NK-92 treated with Interleukin-12 subunit alpha and Interleukin-12 subunit beta, amount 100 ng/mL, for 24 hours (cell line): Measurements from ENCODE around the gene JARID2.

Experiments used
- DNase-seq: peaks from one replicate; lab custom pipeline; 2025; lab: John Stamatoyannopoulos, UW

JARID2 gene

DNA sequence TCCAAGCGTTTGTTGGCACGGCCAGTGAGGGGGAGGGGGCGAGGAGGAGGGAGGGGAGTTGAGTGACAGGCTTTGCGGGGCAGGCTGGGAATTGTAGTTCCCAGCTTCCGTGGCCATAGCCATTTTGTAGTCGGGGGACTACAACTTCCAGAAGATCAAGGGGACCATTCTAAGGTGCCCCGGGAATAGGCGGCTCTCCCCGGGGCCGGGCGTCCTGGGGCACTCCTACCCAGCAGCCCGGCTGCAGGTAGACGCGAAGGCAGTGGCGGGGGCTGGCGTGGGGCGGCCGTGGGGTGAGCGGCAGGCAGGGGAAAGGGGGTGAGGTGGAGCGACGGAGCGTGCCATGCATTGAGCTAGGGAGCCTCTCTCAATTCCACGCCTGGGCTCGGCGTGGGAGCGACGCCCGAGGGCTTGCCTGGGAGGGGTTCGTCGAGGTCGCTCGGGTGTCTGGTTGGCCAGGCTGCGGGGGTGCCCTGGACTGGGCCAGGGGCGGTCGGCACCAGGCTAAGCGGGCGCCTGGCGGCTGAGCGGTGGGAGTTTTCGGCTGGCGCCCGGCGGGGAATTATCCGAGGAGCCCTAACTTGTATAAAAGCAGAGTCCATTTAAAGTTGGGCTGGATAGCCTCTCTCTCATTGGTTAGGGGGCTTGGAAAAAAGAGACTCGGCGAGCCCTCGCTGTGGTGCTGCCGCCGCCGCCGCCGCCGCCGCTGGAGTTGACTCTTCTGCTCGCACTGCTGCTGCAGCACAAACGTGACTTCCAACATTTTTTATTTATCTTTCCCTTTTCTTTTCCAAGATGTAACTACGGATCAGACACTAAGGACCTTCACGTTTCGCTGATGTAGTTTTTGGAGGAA is at the start of gene JARID2:
TSS of gene JARID2 (plus strand) at position 709 of the 856 bp plus-strand sequence. CDS start 471 bp downstream, outside the sequence.
- DNase-seq: peak; percentile 96

DNA sequence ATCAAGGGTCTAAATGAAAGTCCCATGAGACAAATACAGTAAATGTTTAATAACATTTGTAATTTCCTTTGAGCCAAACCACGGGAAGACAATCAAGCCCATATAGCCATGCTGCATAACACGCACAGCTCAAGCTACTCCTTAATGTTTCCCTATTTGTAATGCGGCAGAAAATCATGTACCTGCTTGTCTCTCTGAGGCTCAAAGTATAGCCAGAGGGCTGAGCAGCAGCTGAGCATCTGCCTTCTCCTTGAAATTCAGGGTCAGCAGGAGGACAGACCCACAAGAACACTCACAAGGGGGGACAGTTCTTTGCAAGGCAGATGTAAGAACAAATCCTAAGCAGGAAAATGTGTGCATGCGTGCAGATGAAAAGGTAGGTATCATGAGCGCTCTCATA is 45.8 kb upstream of the JARID2 start:
- no peak for DNase-seq

DNA sequence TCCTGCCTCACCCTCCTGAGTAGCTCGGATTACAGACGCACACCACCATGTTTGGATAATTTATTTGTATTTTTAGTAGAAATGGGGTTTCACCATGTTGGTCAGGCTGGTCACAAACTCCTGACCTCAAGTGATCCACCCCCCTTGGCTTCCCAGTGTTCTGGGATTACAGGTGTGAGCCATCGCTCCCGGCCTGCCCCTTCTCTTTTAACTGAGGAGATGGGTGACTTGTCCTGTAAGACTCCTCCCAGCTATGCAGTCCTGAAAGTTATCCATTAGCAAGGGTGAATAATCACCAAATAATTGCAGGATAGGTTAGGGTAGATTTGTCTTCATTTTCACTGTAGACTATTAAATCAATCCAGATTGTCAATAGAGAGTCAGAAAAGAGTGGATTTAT is 40.5 kb upstream of the JARID2 start:
- no peak for DNase-seq

DNA sequence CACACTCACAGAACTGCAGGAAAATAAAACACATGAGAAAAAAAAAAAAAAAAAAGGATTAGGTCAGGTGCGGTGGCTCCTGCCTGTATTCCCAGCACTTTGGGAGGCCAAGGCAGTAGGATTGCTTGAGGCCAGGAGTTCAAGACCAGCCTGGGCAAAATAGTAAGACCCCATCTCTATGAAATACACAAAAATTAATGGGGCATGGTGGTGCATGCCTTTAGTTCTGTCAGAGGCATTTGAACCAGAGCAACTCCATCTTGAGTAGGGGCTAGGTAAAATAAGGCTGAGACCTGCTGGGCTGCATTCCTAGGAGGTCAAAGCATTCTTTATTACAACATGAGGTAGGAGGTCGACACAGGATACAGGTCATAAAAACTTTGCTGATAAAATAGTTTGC is 39.0 kb upstream of the JARID2 start:
- DNase-seq: no peak

DNA sequence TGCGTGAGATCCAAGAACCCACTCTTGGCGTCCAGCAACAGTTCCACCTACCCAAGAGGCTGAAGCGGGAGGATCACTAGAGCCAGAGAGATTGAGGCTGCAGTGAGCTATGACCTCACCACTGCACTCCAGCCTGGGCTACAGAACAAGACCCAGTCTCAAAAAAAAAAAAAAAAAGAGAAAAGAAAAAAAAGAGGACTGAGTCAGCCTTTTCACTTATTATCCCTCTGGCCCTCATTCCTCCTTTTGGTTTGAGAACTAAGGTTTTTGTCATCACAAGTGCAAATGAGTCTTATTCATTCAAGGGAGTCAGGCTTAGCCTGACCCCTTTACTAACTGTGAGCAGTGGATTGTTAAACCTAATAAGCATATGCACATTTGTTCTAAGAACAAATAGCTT is 37.9 kb upstream of the JARID2 start:
- DNase-seq: no peak

DNA sequence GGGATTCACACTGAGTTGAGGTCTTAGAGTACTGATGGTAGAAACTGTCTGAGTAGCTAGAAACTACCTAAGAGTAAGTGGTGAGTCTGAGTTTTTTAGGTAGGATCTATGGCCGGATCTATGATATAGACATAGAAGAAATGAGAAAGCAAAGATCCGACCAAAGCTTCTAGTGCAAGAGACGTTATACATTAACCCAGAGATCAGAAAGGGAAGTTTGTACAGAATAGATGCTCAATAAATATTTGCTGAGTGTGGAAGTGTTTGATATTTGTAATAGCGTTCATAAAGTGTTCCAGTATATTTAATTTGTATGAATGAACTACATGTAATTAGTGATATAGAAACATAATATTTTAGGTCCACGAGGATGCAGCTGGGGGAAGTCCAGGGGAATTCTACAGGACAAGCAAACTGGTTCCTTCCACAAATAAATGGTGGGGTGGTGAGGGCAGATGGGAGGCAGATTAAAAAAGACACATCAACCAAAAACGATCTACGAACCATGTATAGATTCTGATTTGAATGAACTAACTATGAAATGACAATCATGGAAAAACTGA is 31.9 kb upstream of the JARID2 start:
- no peak for DNase-seq

DNA sequence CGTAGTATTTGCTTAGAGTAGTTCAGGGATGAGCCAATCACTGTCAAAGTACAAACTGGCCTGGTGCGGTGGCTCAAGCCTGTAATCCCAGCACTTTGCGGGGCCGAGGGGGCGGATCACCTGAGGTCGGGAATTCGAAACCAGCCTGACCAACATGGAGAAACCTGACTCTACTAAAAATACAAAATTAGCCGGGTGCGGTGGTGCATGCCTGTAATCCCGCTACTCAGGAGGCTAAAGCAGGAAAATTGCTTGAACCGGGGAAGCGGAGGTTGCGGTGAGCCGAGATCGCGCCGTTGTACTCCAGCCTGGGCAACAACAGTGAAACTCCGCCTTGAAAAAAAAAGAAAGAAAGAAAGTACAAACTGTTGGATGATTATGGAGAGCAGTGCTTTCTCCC is 27.5 kb upstream of the JARID2 start:
- no peak for DNase-seq

DNA sequence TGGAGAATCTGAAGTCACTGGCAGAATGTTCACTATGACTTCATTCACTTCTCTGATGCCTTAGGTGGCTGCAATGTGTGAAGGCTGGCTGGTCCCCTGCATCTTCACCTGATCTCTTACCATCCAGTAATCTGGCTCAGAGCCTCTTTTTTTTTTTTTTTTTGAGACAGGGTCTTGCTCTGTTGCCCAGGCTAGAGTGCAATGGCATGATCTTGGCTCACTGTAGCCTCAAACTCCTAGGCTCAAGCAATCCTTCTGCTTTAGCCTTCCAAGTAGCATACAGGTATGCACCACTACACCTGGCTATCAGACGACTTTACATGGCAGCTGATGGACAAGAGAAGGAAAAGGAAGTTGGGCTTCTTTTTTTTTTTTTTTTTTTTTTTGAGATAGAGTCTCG is 25.8 kb upstream of the JARID2 start:
- DNase-seq: no peak

DNA sequence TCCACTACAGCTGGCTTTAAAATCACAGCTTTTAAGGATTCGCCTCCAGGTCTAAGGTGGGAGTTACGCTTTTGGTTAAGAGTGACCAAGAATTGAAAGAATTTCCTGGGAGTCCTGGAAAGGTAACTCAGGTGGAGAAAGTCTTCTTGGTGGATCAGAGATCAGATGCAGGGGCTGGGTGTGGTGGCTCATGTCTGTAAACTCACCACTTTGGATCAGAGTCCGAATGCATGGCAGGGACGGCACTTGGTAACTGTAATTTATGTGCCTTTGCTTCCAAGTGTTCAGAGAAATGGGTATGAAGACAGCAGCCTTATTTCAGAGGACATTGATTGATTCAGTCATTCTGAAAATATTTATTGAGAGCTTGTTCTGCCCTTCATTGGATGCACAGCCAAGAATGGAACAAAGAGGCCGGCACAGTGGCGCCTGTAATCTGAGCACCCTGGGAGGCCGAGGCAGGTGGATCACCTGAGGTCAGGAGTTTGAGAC is 18.0 kb upstream of the JARID2 start:
- no peak for DNase-seq

DNA sequence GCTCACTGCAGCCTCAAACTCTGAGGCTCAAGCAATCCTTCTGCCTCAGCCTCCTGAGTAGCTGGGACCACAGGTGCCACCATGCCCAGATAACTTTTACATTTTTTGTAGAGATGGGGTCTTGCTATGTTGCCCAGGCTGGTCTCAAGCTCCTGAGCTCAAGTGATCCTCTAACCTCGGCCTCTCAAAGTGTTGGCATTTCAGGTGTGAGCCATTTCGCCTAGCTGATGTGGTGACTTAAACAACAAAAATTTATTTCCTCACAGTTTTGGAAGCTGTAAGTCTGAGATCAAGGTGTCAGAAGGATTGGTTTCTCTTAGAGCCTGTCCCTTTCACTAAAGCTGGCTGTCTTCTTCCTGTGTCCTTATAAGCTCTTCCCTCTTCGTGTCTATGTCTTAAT is 15.0 kb upstream of the JARID2 start:
- no peak for DNase-seq

DNA sequence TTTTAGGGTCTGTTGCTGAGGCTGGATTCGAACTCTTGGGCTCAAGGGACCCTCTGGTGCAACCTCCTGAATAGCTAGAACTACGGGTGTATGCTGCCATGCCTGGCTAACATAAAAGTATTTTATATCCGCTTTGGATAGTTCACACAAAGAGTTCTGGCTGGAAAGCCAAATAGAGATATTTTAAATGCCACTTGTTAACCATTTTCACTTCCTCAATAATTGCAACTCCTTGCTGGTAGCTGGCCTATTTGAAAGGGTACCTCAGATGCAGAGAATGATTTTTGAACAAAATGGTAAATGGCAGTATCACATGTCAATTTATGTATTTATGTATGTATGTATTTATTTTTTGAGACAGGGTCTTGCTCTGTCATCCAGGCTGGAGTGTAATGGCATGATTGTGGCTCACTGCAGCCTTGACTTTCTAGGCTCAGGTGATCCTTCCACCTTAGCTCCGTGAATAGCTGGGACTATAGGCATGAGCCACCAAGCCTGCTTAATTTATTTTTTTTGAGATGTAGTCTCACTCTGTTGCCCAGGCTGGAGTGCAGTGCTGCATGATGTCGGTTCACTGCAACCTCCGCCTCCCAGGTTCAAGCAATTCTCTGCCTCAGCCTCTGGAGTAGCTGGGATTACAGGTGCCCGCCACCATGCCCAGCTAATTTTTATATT is 12.9 kb upstream of the JARID2 start:
- no peak for DNase-seq

DNA sequence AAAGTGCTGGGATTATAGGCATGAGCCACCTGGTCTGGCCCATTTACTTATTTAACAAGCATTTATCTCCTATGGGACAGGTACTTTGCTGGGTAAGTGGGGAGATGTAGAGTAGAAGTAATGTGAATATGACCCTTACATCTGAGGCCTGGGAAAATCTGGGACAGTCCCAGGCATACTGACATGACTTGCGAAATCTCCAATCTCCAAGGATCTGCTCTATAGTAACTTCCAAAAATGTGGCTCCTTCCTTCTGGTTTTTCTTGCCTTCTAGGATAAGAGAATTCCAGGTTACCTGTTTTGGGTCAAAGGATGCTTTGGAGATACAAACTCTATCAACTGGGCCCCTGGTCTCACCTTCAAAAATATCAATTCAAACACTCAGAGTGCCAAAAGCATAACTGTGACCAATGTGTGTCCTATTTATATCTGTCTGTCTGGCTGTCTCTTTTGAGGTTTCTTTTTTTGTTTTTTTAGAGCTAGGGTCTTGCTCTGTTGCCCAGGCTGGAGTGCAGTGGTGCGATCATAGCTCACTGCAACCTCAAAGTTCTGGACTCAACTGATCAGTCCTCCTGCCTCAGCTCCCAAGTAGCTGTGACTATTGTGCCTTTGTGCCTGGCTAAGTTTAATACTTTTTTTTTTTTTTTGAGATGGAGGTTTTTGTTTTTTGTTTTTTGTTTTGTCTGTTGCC is 11.7 kb upstream of the JARID2 start:
- DNase-seq: no peak

DNA sequence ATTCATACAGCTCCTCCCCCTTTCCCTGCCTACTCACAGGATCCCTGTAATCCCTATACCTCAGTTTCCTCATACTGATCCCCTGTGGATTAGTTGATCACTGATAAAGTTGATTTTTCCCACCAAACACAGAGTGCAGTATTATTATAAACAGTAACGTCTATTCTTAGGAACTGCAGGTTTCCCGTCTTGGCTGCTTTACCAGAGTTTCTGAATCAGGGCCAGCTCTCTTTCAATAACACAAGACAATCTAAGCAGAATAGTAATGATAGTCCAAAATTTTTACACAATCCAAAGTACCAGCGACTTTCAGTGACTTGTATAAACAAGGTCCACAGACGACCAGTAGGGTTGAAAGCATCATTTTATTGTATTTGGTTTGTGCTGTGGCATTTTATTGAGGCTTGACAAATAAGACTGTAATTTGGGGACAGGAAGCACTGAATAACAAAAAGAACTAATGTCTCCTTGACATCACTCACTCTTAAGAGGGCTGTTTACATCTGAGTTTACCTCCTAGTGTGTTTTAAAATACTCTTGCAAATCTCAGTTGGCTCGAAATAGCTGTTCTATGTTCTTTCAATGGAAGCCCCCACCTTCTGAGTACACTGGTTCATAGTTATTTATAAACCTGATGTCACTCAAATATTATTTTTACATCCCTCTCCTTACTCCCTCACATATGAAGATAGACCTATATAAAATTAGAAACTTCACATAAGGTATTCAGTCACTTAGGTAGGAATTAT is 6.1 kb upstream of the JARID2 start:
- DNase-seq: no peak

DNA sequence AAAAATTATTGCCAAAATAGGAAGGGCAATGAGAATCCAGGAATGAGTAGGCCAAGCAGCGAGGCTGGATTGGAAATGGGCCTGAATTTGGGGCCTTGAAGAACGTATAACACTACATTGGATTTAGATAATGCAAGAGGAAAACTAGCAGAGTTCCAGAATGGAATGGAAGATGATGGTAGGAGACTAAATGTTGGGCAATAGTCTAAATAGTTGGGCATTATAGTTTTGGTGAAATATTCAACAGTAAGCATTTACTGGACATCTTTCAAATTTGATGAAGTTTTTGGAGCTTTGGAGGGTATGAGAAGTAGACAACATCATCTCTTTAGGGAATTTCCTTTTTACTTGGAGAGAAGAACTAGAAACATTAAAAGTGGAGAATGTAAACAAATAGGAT is 3.4 kb upstream of the JARID2 start:
- no peak for DNase-seq

DNA sequence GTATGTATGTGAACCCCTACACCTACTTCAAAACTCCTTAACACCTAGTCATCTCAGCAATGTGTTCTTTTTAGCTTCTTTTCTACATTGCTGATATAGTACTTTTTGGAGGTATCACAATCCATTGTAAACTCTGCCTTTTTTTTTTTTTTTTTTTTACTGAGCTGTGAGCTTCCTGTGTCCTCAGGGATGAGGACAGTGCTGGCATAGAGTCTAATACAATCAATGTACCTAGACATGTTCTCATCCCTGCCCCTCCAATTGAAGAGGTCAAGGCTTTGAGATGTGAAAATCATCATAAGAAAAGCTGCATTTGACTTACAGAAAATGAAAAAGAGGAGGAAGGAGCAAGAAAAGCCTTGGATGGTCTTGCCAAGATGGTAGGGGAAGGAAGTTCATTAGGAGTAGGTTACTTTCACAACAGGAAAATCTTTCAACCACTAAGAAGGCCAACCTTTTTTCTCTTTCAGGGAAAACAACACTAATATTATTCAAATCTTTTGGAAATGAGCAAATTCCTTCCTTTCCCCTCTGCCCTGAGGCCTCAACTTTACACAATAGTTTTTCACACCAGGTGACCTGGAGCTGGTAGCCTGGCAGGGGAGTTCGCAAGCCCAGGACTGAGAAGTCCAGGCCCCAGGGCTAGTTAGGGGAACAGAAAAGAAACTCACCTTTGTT is 2.8 kb upstream of the JARID2 start:
- DNase-seq: no peak

DNA sequence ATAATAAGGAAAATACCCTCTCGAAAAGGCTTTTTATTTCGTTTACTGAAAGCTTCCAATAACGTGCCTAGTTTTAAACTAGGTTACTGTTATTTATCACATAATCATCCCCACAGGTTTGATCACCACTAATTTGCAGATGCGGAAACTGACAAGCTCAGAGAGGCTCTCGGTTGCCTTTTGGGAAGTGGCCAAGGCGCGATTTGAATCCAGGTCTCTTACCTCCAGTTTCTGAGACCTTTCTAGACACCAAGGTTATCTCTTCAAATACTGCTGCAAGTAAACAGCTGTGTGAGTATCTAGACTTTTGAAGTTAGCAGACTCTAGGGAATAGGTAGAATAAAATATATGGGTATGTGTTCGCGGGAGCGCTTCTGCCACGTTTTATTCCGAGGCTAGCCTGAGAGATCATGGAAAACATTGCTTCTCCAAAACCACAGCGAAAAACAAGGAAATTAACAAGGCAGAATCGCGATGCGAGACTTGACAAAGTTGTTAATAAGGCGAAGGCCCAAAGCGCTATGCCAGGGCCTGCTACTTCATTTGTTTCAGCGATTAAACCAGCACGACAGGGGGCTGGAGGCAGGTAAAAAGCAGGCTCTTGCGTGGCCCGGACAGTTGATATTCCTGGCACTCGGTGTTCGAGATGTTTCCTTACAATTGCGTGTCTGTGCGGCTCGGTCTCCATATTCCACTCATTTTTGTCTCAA is 1.8 kb upstream of the JARID2 start:
- DNase-seq: no peak

DNA sequence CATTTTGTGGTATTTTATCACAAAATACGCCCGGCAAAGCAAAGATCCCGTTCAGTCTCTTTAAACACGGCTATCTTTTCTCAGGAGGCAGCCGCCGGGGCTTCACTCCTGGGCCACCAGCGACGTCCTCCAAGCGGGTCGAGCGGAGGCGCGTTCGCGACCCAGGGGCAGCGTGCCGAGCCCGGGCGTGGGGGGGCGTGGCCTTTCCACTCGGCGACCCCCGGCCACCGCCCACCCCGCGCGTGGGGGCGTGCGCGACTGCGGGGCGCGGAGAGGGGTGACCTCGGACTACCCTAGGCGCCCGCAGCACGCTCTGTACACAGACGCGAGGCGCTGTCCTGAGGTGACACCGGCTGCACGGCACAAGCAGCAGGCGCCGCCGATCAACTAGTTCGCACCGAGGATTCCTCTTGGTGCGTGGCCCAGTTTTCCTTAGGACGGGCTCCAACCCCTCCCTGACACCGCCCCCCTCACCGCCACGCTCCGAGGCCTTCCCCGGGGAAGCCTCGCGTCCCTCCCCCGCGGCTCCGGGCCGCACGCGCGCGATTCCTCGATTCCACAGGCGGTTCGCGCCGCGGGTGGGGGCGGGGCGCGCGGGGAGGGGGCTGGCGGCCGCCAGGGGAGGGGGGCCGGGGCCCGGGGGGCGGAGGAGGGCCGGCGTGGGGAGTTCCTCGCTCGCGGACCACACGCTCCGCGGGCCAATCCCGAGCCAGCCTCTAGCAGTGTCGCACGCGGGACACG is 1.1 kb upstream of the JARID2 start:
- peak; percentile 47 for DNase-seq

DNA sequence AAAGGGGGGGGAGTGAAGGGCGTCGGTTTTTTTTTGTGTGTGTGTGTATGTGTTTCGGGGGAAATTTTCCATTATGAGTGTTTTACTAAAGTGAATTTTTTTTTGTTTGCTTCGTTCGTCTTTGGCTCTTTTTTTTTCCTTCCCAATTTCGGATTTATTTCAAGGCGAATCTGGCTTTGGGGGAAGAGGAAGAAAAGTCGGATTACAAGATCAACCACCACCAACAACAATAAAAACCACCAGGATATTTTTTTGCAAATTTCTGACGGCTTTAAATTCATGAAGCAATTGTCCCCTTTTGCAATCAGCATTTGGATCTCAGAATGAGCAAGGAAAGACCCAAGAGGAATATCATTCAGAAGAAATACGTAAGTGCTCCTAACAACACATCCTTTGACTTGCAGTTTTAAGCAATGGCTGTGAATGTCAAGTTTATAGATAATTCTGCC is 372 bp downstream of the JARID2 start:
- DNase-seq: no peak

DNA sequence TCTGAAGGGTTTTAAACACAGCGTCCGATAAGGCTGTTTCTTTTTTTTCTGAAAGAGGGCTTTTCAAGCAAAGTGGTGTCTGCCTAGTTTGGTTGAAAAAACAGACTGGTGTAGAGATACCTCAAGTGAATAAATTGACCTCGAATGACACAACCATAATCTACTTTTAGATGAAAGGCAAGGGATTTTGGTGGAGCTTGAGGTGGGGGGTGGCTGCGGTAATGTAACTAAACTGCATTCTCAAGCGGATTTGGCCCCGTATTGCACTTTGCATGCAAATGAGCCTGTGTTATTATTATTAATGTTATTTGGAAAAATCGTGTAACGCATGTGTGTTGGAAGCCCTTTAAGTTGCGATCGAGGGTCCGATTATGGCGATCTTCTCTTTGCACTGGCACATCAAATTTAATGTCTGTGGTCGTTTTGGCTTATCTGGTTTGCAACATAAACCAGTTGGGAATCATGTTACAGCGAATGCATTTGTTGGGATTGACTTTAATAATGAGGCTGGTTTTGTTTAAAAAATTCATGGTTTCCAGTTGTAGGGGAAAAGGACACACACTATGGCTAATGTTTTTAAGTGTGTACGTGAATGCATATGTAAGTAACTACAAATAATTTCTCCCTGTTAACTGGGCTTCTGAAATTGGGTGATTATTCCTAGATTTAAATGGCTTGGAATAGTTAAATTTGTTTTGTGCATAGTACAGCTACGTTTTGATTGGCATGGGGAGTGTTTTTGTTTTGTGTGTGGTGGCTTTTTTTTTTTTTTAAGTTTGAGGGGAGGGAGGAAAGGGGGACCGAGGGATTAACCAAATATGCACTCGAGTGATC is 1.0 kb downstream of the JARID2 start:
- no peak for DNase-seq
